Pericardium fibroblast (primary cell): ENCODE results near the gene MAP2K3. TPM values are rescaled to one million over a fixed set of nuclear protein-coding genes. Genes with fewer than 3 reads are reported as not detected.

Experiments
- total RNA-seq: library from RNA; depleted of rRNA; stranded (reverse); fragments of >200 nt; gene quantifications from 2 replicates; pipeline ENCODE4 v1.2.3, GENCODE V29; 2015

Gene MAP2K3
- total RNA-seq: 11.3 and 12.4 TPM in 2 replicates

DNA sequence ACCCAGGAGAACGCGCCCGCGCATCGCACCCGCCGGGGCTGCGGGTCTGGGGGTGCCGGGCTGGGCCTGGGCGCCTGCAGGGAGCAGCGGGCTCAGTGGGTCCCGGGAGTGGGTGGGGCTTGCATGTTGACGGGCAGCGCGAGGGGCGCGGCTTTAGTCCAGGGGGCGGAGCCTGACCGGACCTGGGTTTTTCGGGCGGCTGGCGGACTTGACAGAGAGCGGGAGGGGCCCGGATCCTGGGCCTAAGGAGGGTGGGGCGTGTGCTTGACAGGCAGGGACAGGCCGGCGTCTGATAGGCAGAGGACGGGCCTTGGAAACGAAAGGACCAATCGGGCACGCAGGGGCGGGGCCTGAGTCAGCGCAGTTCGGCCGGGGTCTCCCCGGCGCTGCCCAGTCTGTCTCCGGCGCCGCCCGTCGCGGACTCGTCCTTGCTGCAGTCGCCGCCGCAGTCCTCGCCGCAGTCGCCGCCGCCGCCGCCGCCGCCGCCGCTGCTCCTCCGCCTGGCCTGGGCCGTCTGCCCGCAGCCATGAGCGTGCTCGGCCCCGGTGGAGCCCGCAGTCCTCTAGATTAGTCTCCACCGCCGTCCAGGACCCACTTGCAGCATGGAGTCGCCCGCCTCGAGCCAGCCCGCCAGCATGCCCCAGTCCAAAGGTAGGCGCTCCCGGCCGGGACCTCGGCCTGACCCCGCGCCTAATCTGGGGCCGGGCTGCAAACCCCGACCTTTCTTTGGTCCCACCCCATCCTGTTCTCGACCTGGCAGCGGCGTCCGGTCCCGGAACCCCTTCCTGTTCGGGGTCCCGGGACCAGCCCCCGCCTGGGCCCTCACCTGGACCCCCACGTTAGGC lies at the start of gene MAP2K3:
TSS of gene MAP2K3 (plus strand) at position 393 of the 845 bp plus-strand sequence. CDS start at position 603, 210 bp downstream.

GRCh38 chr17:21252796-21253645 lies 31.5 kb upstream of the MAP2K3 start, which contains the start of gene NATD1:
NATD1 (minus strand) TSS chr17:21253410; CDS start chr17:21253264, 146 bp downstream.

Other genes with a start within 250 kb of the MAP2K3 start
- gene USP22, start 241.7 kb upstream of the MAP2K3 start, total RNA-seq: 128 and 150 TPM in 2 replicates
- gene DHRS7B, start 157.7 kb upstream of the MAP2K3 start, total RNA-seq: 13.1 and 41.7 TPM in 2 replicates
- gene TMEM11, start 70.5 kb upstream of the MAP2K3 start, total RNA-seq: 25.6 and 31.7 TPM in 2 replicates
- gene NATD1, start 31.3 kb upstream of the MAP2K3 start, total RNA-seq: 10.6 and 19.3 TPM in 2 replicates
- 1.5 and 5.1 TPM in 2 replicates for gene KCNJ12, start 91.6 kb downstream of the MAP2K3 start, total RNA-seq